Amniotic epithelial cell (primary cell): Measurements from ENCODE around the gene CDK2.
A peak's percentile ranks its signal among the peaks of the same experiment; 100 is the strongest.

ENCODE experiments used
- DNase-seq: peaks from one replicate; pipeline ENCODE4 v3.0.0-alpha.2; 2010; ENCODE audit warnings: low read depth

Gene CDK2

DNA sequence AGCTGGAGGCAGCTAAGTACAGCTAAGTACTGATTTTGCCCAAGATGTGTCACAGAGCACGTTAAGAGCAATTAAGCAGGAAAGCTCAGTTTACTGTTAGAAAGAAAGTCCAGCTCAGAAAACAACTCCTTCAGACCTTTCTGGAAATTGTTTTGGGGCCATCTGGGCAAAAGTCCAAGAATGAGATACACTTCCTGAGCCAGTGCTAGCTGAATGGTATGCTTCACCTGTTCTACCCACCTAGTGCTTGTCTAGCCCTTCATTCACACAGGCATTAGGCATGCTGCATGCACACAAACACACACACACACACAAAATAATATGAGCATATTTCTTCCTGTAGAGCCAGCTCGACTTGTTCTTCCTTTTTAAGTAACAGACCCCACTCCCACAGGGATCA is 47.6 kb downstream of the CDK2 start:
- no peak for DNase-seq

- no peak for DNase-seq
Observed at GRCh38 chr12:56017181-56017580, 50.6 kb downstream of the CDK2 start.

GRCh38 chr12:56018356-56018755 is 51.7 kb downstream of the CDK2 start:
- DNase-seq: no peak

- peak; percentile 96 for DNase-seq
Observed at GRCh38 chr12:56020423-56021184, 54.0 kb downstream of the CDK2 start, which contains the start of gene IKZF4. Gene IKZF4 (plus strand): TSS chr12:56021043. CDS start chr12:56021494, 451 bp downstream.

DNA sequence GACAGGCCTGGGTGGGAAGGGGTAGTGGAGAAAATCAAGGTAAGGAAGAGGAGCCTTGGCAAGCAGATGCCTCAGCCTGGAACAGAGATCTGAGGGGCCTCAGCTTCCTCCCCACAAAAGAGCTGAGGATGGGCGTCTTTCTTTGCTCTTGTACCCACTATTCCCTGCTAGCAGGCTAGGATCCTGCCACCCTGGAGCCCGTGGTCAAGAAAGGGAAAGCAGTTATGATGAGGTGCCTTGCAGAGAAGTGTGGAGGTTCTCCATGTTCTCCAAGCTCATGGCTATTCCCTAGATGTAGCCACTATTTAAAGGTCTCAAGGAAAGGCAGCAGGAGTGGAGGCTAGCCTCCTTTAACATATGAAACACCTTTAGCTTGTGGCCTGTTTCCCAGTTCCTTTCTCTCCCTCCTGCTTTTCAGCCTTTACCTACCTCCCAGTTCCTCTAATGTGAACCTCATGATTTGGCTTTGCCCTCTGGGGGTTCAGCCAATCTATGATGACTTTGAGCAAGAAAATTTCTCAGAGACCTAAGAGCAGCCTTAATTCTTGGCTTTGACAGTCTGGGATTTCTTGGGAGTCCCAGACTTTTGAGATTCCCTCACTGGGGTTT is 55.4 kb downstream of the CDK2 start:
- DNase-seq: no peak
